A549 (cell line): ENCODE data around the gene TDRD12.
"Not testable (repeated sequence)": the region's sequence is repeated elsewhere in the genome, so short reads cannot be mapped to it uniquely, and the experiment has no call there.

ENCODE experiments used
- CEBPB ChIP-seq, 2 experiments: fragments of >200 bp in 1 of 2; sonication (Bioruptor Twin) in 1 of 2; formaldehyde crosslinking in 1 of 2; IDR thresholded peaks; 2 replicates each; pipeline ENCODE4 v1.6.1; 2012 to 2016
- CTCF ChIP-seq: fragments of >200 bp; sonication (Bioruptor Twin); formaldehyde crosslinking; IDR thresholded peaks from 3 replicates; pipeline ENCODE4 v1.5.1; 2016
- EP300 ChIP-seq, 2 experiments: fragments of >200 bp; sonication (Bioruptor Twin); formaldehyde crosslinking; IDR thresholded peaks; 2 replicates in 1 of 2; 3 replicates in 1 of 2; pipeline ENCODE4 v1.6.1; 2016 to 2017
- JUN ChIP-seq, 2 experiments: fragments of >200 bp; sonication (Bioruptor Twin); formaldehyde crosslinking; IDR thresholded peaks; 2 replicates in 1 of 2; 3 replicates in 1 of 2; pipeline ENCODE4 v1.6.1; 2016 to 2017
- MAX ChIP-seq: IDR thresholded peaks from 2 replicates; pipeline ENCODE4 v1.6.1; 2012
- MYC ChIP-seq: IDR thresholded peaks from 2 replicates; pipeline ENCODE4 v1.6.1; 2012; ENCODE audit warnings: mild to moderate bottlenecking, inconsistent platforms, low read length, improper control_type of control experiment, borderline replicate concordance
- NPAS2 ChIP-seq: fragments of 250-450 bp; sonication (Bioruptor Pico); IDR thresholded peaks from 2 replicates; pipeline ENCODE4 v1.8.0; 2022; ENCODE audit warnings: mild to moderate bottlenecking, moderate library complexity, borderline replicate concordance
- POLR2A ChIP-seq: IDR thresholded peaks from 2 replicates; pipeline ENCODE4 v1.6.1; 2012; ENCODE audit warnings: mild to moderate bottlenecking, low read length
- RAD21 ChIP-seq, 2 experiments: fragments of >200 bp in 1 of 2; sonication (Bioruptor Twin) in 1 of 2; formaldehyde crosslinking in 1 of 2; IDR thresholded peaks in 1 of 2; conservative IDR thresholded peaks in 1 of 2; 2 replicates in 1 of 2; 3 replicates in 1 of 2; pipeline ENCODE4 v1.6.1; 2012 to 2018; ENCODE audit warnings: inconsistent platforms in 1 of 2
- REST ChIP-seq: fragments of 200-600 bp; sonication (generic); IDR thresholded peaks from 2 replicates; pipeline ENCODE4 v1.6.1; 2016; ENCODE audit warnings: antibody characterized with exemption, mild to moderate bottlenecking, moderate library complexity
- SMC3 ChIP-seq: fragments of >200 bp; sonication (Bioruptor Twin); formaldehyde crosslinking; IDR thresholded peaks from 3 replicates; pipeline ENCODE4 v1.6.1; 2018; ENCODE audit warnings: inconsistent platforms
- TP53 ChIP-seq: fragments of 250-450 bp; sonication (Bioruptor Pico); IDR thresholded peaks from 2 replicates; pipeline ENCODE4 v1.5.0; 2021; ENCODE audit warnings: mild to moderate bottlenecking, moderate library complexity

GRCh38 chr19:32716203-32716602 is 3.4 kb upstream of the TDRD12 start:
- not testable (repeated sequence) for TF ChIP-seq NPAS2; CTCF; RAD21 (conservative IDR thresholded peaks at IDR 0.05 in 1 of 2, IDR thresholded peaks at IDR 0.05 in 1 of 2); POLR2A; MYC; EP300 (IDR thresholded peaks at IDR 0.05); JUN (IDR thresholded peaks at IDR 0.05); CEBPB (IDR thresholded peaks at IDR 0.05); SMC3; MAX; REST; TP53 (CRISPR knock-in tag)
